GM12892 (cell line): ENCODE results near the gene SLC9A4.
"Not testable (repeated sequence)": the region's sequence is repeated elsewhere in the genome, so short reads cannot be mapped to it uniquely, and the experiment has no call there.

Source experiments
- DNase-seq: peaks from one replicate; pipeline ENCODE4 v3.0.0; 2011; ENCODE audit not compliant: insufficient read length
- FAIRE-seq: peaks from 2 replicates; lab custom pipeline; 2011; peaks lifted over from hg19 to GRCh38; lab: Jason Lieb, UNC
- POLR2A ChIP-seq: IDR thresholded peaks from 2 replicates; pipeline ENCODE4 v1.6.1; 2011; ENCODE audit warnings: low read depth, low read length, control low read depth
- POLR2AphosphoS5 ChIP-seq: IDR thresholded peaks from 2 replicates; pipeline ENCODE4 v1.6.1; 2011; ENCODE audit warnings: low read depth, low read length, control low read depth
- TAF1 ChIP-seq: IDR thresholded peaks from 2 replicates; pipeline ENCODE4 v1.6.1; 2011; ENCODE audit warnings: low read depth, mild to moderate bottlenecking, control low read depth, low read length, borderline replicate concordance

The SLC9A4 gene

GRCh38 chr2:102523651-102524050 is 50.6 kb downstream of the SLC9A4 start:
- no peak for DNase-seq
- FAIRE-seq, result no peak
- TF ChIP-seq POLR2A (no peak), POLR2AphosphoS5 (no peak), TAF1 (no peak)

- TF ChIP-seq TAF1 (no peak), POLR2A (no peak), POLR2AphosphoS5 (no peak)
- FAIRE-seq (no peak), DNase-seq (no peak)
Measured at GRCh38 chr2:102527086-102527485, 54.1 kb downstream of the SLC9A4 start.

GRCh38 chr2:102538491-102538890 is 65.5 kb downstream of the SLC9A4 start:
- TF ChIP-seq TAF1, result no peak
- no peak for TF ChIP-seq POLR2A
- TF ChIP-seq POLR2AphosphoS5, result no peak
- DNase-seq (no peak), FAIRE-seq (no peak)

- DNase-seq (no peak), FAIRE-seq (no peak)
- TF ChIP-seq POLR2A (no peak), POLR2AphosphoS5 (no peak), TAF1 (no peak)
Measured at GRCh38 chr2:102540882-102541281, 67.9 kb downstream of the SLC9A4 start.

- DNase-seq (no peak), FAIRE-seq (no peak)
- TF ChIP-seq TAF1, result no peak
- TF ChIP-seq POLR2A, result no peak
Measured at GRCh38 chr2:102544182-102544581, 71.2 kb downstream of the SLC9A4 start.

GRCh38 chr2:102547462-102547861 is 74.4 kb downstream of the SLC9A4 start:
- DNase-seq, result no peak
- no peak for FAIRE-seq
- no peak for TF ChIP-seq POLR2AphosphoS5
- TF ChIP-seq TAF1, result no peak
- no peak for TF ChIP-seq POLR2A

- no peak for FAIRE-seq
- DNase-seq, result no peak
- TF ChIP-seq POLR2A, result no peak
- TF ChIP-seq TAF1, result no peak
- no peak for TF ChIP-seq POLR2AphosphoS5
Measured at GRCh38 chr2:102549027-102549426, 76.0 kb downstream of the SLC9A4 start.

GRCh38 chr2:102550151-102550550 is 77.1 kb downstream of the SLC9A4 start:
- TF ChIP-seq POLR2A (no peak), TAF1 (no peak), POLR2AphosphoS5 (no peak)
- FAIRE-seq, result no peak

GRCh38 chr2:102551329-102552096 is 78.5 kb downstream of the SLC9A4 start:
- DNase-seq (no peak), FAIRE-seq (no peak)
- TF ChIP-seq POLR2A, result no peak
- TF ChIP-seq POLR2AphosphoS5, result no peak
- TF ChIP-seq TAF1, result no peak

More at GRCh38 chr2:102550151-102550550, 77.1 kb downstream of the SLC9A4 start:
- no peak for DNase-seq

GRCh38 chr2:102553601-102554000 is 80.6 kb downstream of the SLC9A4 start:
- TF ChIP-seq POLR2AphosphoS5 (no peak), TAF1 (no peak), POLR2A (no peak)
- no peak for DNase-seq
- FAIRE-seq, result no peak

GRCh38 chr2:102558463-102558862 is 85.4 kb downstream of the SLC9A4 start:
- FAIRE-seq (no peak), DNase-seq (no peak)
- TF ChIP-seq POLR2A (no peak), TAF1 (no peak), POLR2AphosphoS5 (no peak)

GRCh38 chr2:102562542-102562941 is 89.5 kb downstream of the SLC9A4 start:
- not testable (repeated sequence) for FAIRE-seq, DNase-seq

- TF ChIP-seq POLR2A, result no peak
- FAIRE-seq, result no peak
- no peak for DNase-seq
Measured at GRCh38 chr2:102575888-102576287, 102.9 kb downstream of the SLC9A4 start.

GRCh38 chr2:102578376-102578775 is 105.3 kb downstream of the SLC9A4 start:
- DNase-seq (no peak), FAIRE-seq (no peak)
- no peak for TF ChIP-seq POLR2AphosphoS5
